Astrocyte (in vitro differentiated cells and primary cell): Measurements from ENCODE around the gene GLT1D1. TPM values are rescaled to one million over a fixed set of nuclear protein-coding genes. Genes with fewer than 3 reads are reported as not detected.

Source experiments
- DNase-seq: peaks from one replicate; pipeline ENCODE4 v3.0.0-alpha.2; 2010; ENCODE audit warnings: low read depth
- FAIRE-seq: peaks from 2 replicates; lab custom pipeline; 2011; peaks lifted over from hg19 to GRCh38; lab: Jason Lieb, UNC
- H2AFZ ChIP-seq: 2 replicates; pipeline ENCODE4 v1.6.0; 2012; ENCODE audit warnings: low read depth, low read length, inconsistent platforms
- H3K27ac ChIP-seq: 2 replicates; pipeline ENCODE4 v1.5.1; 2011; ENCODE audit warnings: low read depth, low read length, inconsistent platforms
- H3K27me3 ChIP-seq: 2 replicates; pipeline ENCODE4 v1.6.0; 2011; ENCODE audit warnings: low read length, inconsistent platforms; ENCODE audit not compliant: insufficient read depth
- H3K36me3 ChIP-seq: 2 replicates; pipeline ENCODE4 v1.5.1; 2011; ENCODE audit warnings: low read length, inconsistent platforms; ENCODE audit not compliant: insufficient read depth
- H3K4me1 ChIP-seq: 2 replicates; pipeline ENCODE4 v1.5.1; 2011; ENCODE audit warnings: low read length, inconsistent platforms; ENCODE audit not compliant: insufficient read depth
- H3K4me2 ChIP-seq: 2 replicates; pipeline ENCODE4 v1.6.0; 2012; ENCODE audit warnings: low read length, inconsistent platforms
- H3K4me3 ChIP-seq: 2 replicates; pipeline ENCODE4 v1.5.1; 2011; ENCODE audit warnings: low read depth, mild to moderate bottlenecking, low read length, inconsistent platforms; ENCODE audit not compliant: insufficient read depth
- H3K79me2 ChIP-seq: 2 replicates; pipeline ENCODE4 v1.6.0; 2012; ENCODE audit warnings: mild to moderate bottlenecking, low read length, inconsistent platforms; ENCODE audit not compliant: insufficient read depth
- H3K9ac ChIP-seq: 2 replicates; pipeline ENCODE4 v1.6.0; 2012; ENCODE audit warnings: mild to moderate bottlenecking, low read length, inconsistent platforms
- H3K9me3 ChIP-seq: 2 replicates; pipeline ENCODE4 v1.5.1; 2012; ENCODE audit warnings: low read depth, mild to moderate bottlenecking, low read length, inconsistent platforms; ENCODE audit not compliant: insufficient read depth
- H4K20me1 ChIP-seq: 2 replicates; pipeline ENCODE4 v1.6.0; 2012; ENCODE audit warnings: low read length, inconsistent platforms; ENCODE audit not compliant: insufficient read depth
- H3K27ac Mint-ChIP-seq: one replicate; pipeline ENCODE4 v1.8.0; 2021; ENCODE audit warnings: mild to moderate bottlenecking, mixed read lengths; ENCODE audit not compliant: unreplicated experiment
- H3K27me3 Mint-ChIP-seq: one replicate; pipeline ENCODE4 v1.8.0; 2021; ENCODE audit warnings: low read depth, mixed read lengths; ENCODE audit not compliant: unreplicated experiment
- H3K36me3 Mint-ChIP-seq: one replicate; pipeline ENCODE4 v1.8.0; 2021; ENCODE audit warnings: low read depth, mixed read lengths; ENCODE audit not compliant: unreplicated experiment
- H3K4me1 Mint-ChIP-seq: one replicate; pipeline ENCODE4 v1.8.0; 2021; ENCODE audit warnings: low read depth, mixed read lengths; ENCODE audit not compliant: unreplicated experiment
- H3K4me3 Mint-ChIP-seq: one replicate; pipeline ENCODE4 v1.8.0; 2021; ENCODE audit warnings: mild to moderate bottlenecking, moderate library complexity, mixed read lengths; ENCODE audit not compliant: unreplicated experiment
- H3K9me3 Mint-ChIP-seq: one replicate; pipeline ENCODE4 v1.8.0; 2021; ENCODE audit warnings: mild to moderate bottlenecking, mixed read lengths; ENCODE audit not compliant: unreplicated experiment
- CTCF ChIP-seq: IDR thresholded peaks from 2 replicates; pipeline ENCODE4 v1.5.1; 2011; ENCODE audit warnings: low read depth, mild to moderate bottlenecking, inconsistent platforms, low read length, moderate library complexity; ENCODE audit not compliant: insufficient read depth
- EZH2 ChIP-seq: IDR thresholded peaks from 2 replicates; pipeline ENCODE4 v1.6.1; 2012; ENCODE audit warnings: mild to moderate bottlenecking, low read length, inconsistent platforms; ENCODE audit not compliant: insufficient read depth
- total RNA-seq: library from RNA; stranded (reverse); gene quantifications from 2 replicates; pipeline ENCODE4 v1.2.1, GENCODE V29; 2021

Gene GLT1D1
- total RNA-seq, 1 donor from 2014 or later: 0.16 TPM

GRCh38 chr12:128872303-128872702 lies 19.0 kb downstream of the GLT1D1 start:
- no peak overlapping the region for H3K27ac Mint-ChIP-seq
- peaks cover 2% of the 10 kb centered on the region for H3K27me3 Mint-ChIP-seq
- Histone ChIP-seq H3K79me2 (no peaks in the 10 kb centered on the region), H3K27me3 (no peaks in the 10 kb centered on the region), H3K4me1 (no peaks in the 10 kb centered on the region), H4K20me1 (no peaks in the 10 kb centered on the region), H3K9me3 (no peaks in the 10 kb centered on the region), H3K9ac (no peak overlapping the region), H3K36me3 (no peaks in the 10 kb centered on the region), H3K4me3 (no peak overlapping the region), H3K4me2 (no peak overlapping the region), H2AFZ (no peak overlapping the region), H3K27ac (no peak overlapping the region)
- no peaks in the 10 kb centered on the region for H3K4me1 Mint-ChIP-seq
- H3K9me3 Mint-ChIP-seq: peaks cover 3% of the 10 kb centered on the region
- no peaks in the 10 kb centered on the region for H3K36me3 Mint-ChIP-seq
- H3K4me3 Mint-ChIP-seq: no peak overlapping the region
- TF ChIP-seq CTCF (no peak), EZH2 (no peak)
- FAIRE-seq (no peak), DNase-seq (no peak)

GRCh38 chr12:128876559-128876958 lies 23.3 kb downstream of the GLT1D1 start:
- H3K4me3 ChIP-seq: no peak overlapping the region
- no peak for FAIRE-seq
- no peak overlapping the region for H3K27ac Mint-ChIP-seq
- H3K4me2 ChIP-seq: no peak overlapping the region
- H3K36me3 Mint-ChIP-seq: no peaks in the 10 kb centered on the region
- H3K9me3 ChIP-seq: no peaks in the 10 kb centered on the region
- no peaks in the 10 kb centered on the region for H3K4me1 Mint-ChIP-seq
- H3K36me3 ChIP-seq: no peaks in the 10 kb centered on the region
- H2AFZ ChIP-seq: no peak overlapping the region
- no peaks in the 10 kb centered on the region for H3K27me3 ChIP-seq
- no peaks in the 10 kb centered on the region for H3K27me3 Mint-ChIP-seq
- no peak overlapping the region for H3K4me3 Mint-ChIP-seq
- H3K27ac ChIP-seq: no peak overlapping the region
- H3K4me1 ChIP-seq: no peaks in the 10 kb centered on the region
- no peaks in the 10 kb centered on the region for H3K79me2 ChIP-seq
- no peak for DNase-seq
- H4K20me1 ChIP-seq: no peaks in the 10 kb centered on the region
- peaks cover 3% of the 10 kb centered on the region for H3K9me3 Mint-ChIP-seq
- TF ChIP-seq CTCF (no peak), EZH2 (no peak)
- H3K9ac ChIP-seq: no peak overlapping the region

- Histone ChIP-seq H3K9me3 (no peaks in the 10 kb centered on the region), H3K36me3 (no peaks in the 10 kb centered on the region), H3K4me1 (no peaks in the 10 kb centered on the region), H3K27me3 (no peaks in the 10 kb centered on the region), H3K9ac (no peak overlapping the region), H3K4me3 (no peak overlapping the region), H3K4me2 (no peak overlapping the region), H3K79me2 (no peaks in the 10 kb centered on the region), H4K20me1 (no peaks in the 10 kb centered on the region), H2AFZ (no peak overlapping the region), H3K27ac (no peak overlapping the region)
- DNase-seq (no peak), FAIRE-seq (no peak)
- Mint-ChIP-seq H3K4me1 (no peaks in the 10 kb centered on the region), H3K27ac (no peak overlapping the region), H3K36me3 (no peaks in the 10 kb centered on the region), H3K27me3 (no peaks in the 10 kb centered on the region), H3K4me3 (no peak overlapping the region), H3K9me3 (no peaks in the 10 kb centered on the region)
- TF ChIP-seq CTCF: no peak
- no peak for TF ChIP-seq EZH2
Measured at GRCh38 chr12:128879898-128880764, 26.9 kb downstream of the GLT1D1 start.
